ENCODE measurements around the gene REG3A. TPM values are rescaled to one million over a fixed set of nuclear protein-coding genes. Genes with fewer than 3 reads are reported as not detected.

The REG3A gene
- total RNA-seq, result not detected

DNA sequence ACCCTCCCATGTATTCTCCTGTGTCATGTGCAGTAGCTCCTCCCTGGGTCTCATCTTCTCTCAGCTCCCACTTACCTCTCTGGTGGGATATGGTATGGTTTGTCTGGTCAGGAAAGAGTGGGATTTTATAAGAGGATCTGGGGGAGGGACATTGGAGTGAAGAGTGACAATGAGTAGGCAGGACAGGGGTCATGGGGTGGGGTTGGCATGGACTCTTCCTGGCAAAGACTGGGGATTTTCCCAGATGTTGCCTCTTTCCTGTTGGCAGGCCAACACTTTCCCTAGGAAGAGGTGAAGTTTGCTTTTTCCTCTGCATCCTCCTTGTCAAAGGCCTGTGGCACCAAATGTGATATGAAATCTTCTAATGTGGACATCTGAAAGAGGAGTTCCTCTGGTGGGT lies at the start of gene REG3A:
TSS of gene REG3A (minus strand) at position 101 of the 400 bp plus-strand sequence. CDS start 348 bp downstream, outside the sequence.
- Histone ChIP-seq H3K27ac (no peak within 1 kb of the TSS), H3K4me3 (no peak within 1 kb of the TSS), H3K27me3 (no peaks in the 10 kb centered on the region), H3K4me1 (no peaks in the 10 kb centered on the region), H3K36me3 (no peaks in the 10 kb centered on the region), H3K9me3 (no peaks in the 10 kb centered on the region)
- no peak for DNase-seq (ENCODE audit: extremely low spot score in 2 of 2)
- TF ChIP-seq POLR2A (IDR thresholded peaks at IDR 0.05) (no peak), CTCF (IDR thresholded peaks at IDR 0.05) (no peak), POLR2AphosphoS5 (IDR thresholded peaks at IDR 0.05; ENCODE audit: insufficient read depth in 1 of 2, low read depth in 1 of 2) (no peak)
- intact Hi-C loops (cut with DNase I), result no loop called here

DNA sequence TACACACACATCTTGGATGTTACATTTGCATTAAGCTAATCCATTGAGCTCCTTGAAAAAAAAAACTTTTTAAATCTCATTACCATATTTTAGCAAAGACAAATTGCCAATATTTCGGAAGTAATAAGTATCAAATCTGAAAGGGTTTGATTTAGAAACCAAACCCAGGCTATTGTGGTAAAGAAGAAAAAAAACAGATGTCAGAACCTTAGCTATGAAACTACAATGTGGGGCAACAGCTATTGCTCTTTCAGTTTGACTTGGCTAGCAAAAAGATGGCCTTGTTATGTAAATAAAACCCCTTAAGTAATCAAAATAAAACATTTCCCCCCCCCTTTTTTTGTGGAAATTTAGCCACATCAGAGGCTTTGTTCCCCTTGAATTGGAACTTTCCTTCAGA lies 41.2 kb upstream of the REG3A start:
- intact Hi-C loops (cut with DNase I), result no loop called here
- H3K27me3 ChIP-seq, result no peaks in the 10 kb centered on the region
- no peaks in the 10 kb centered on the region for H3K36me3 ChIP-seq
- H3K4me1 ChIP-seq, result no peaks in the 10 kb centered on the region
- no peak overlapping the region for H3K4me3 ChIP-seq
- TF ChIP-seq POLR2AphosphoS5 (IDR thresholded peaks at IDR 0.05; ENCODE audit: insufficient read depth in 1 of 2, low read depth in 1 of 2) (no peak), CTCF (IDR thresholded peaks at IDR 0.05) (no peak), POLR2A (IDR thresholded peaks at IDR 0.05) (no peak)
- no peak for DNase-seq (ENCODE audit: extremely low spot score in 2 of 2)
- H3K27ac ChIP-seq, result no peak overlapping the region
- H3K9me3 ChIP-seq, result no peaks in the 10 kb centered on the region

DNA sequence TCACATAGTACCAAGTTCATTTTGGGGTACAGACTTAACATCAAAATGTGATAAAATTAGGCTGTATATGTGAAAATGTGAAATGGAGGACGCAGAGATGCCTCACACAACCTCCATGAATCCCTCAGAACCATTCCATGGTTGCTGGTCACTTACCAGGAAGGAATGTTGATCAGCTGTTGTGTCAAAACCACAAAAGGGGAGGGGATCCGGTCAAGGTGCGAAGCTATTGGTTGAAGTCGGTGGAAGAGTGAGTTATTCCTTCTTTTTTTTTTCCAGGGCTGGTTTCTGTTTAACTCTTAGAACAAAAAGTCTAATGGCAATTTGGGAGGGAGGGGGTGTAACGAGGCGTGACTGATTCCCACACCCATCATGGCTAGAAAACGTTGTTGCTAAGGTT lies 32.3 kb upstream of the REG3A start:
- TF ChIP-seq POLR2AphosphoS5 (IDR thresholded peaks at IDR 0.05; ENCODE audit: insufficient read depth in 1 of 2, low read depth in 1 of 2) (no peak), CTCF (IDR thresholded peaks at IDR 0.05) (no peak), POLR2A (IDR thresholded peaks at IDR 0.05) (no peak)
- no peaks in the 10 kb centered on the region for H3K4me1 ChIP-seq
- H3K27me3 ChIP-seq, result no peaks in the 10 kb centered on the region
- no peak for DNase-seq (ENCODE audit: extremely low spot score in 2 of 2)
- H3K27ac ChIP-seq, result no peak overlapping the region
- intact Hi-C loops (cut with DNase I), result no loop called here
- no peaks in the 10 kb centered on the region for H3K36me3 ChIP-seq
- no peaks in the 10 kb centered on the region for H3K9me3 ChIP-seq
- no peak overlapping the region for H3K4me3 ChIP-seq

GRCh38 chr2:79191081-79191480 lies 31.5 kb upstream of the REG3A start:
- TF ChIP-seq POLR2A (IDR thresholded peaks at IDR 0.05) (no peak), CTCF (IDR thresholded peaks at IDR 0.05) (no peak), POLR2AphosphoS5 (IDR thresholded peaks at IDR 0.05; ENCODE audit: insufficient read depth in 1 of 2, low read depth in 1 of 2) (no peak)
- no peak overlapping the region for H3K4me3 ChIP-seq
- no peaks in the 10 kb centered on the region for H3K9me3 ChIP-seq
- H3K27ac ChIP-seq, result no peak overlapping the region
- no peak for DNase-seq (ENCODE audit: extremely low spot score in 2 of 2)
- intact Hi-C loops (cut with DNase I), result no loop called here
- H3K27me3 ChIP-seq, result no peaks in the 10 kb centered on the region
- no peaks in the 10 kb centered on the region for H3K4me1 ChIP-seq
- no peaks in the 10 kb centered on the region for H3K36me3 ChIP-seq

DNA sequence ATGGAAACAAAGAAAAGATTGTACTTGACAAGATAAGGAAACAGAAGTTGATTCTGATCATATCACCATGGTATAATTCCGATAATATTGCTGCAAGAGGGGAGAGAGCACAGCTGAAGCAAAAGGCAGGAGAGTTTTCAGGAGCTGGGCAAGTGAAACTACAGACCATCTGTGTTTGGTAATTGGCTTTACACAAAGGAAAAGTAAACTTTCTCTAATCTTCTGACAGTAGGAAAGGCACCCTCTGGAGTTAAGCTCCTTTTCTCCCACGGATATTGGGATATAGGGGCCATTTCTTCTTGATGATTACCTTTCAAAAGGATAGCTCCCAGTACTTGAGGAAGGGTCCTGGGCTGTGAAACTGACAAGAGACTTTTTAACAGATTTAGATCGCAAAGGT lies 29.9 kb upstream of the REG3A start:
- no peaks in the 10 kb centered on the region for H3K4me1 ChIP-seq
- intact Hi-C loops (cut with DNase I), result no loop called here
- no peaks in the 10 kb centered on the region for H3K9me3 ChIP-seq
- no peaks in the 10 kb centered on the region for H3K36me3 ChIP-seq
- no peak overlapping the region for H3K27ac ChIP-seq
- no peak overlapping the region for H3K4me3 ChIP-seq
- DNase-seq (ENCODE audit: extremely low spot score in 2 of 2), result no peak
- TF ChIP-seq CTCF (IDR thresholded peaks at IDR 0.05), result no peak
- TF ChIP-seq POLR2AphosphoS5 (IDR thresholded peaks at IDR 0.05; ENCODE audit: insufficient read depth in 1 of 2, low read depth in 1 of 2), result no peak
- TF ChIP-seq POLR2A (IDR thresholded peaks at IDR 0.05), result no peak
- H3K27me3 ChIP-seq, result no peaks in the 10 kb centered on the region
